HS-27A (cell line): ENCODE measurements around the gene CPLX3.
"Not testable (repeated sequence)": the region's sequence is repeated elsewhere in the genome, so short reads cannot be mapped to it uniquely, and the experiment has no call there.

Experiments used
- DNase-seq: peaks from one replicate; pipeline ENCODE4 v3.0.0-alpha.2; 2012; ENCODE audit warnings: low read depth, missing footprints

Gene CPLX3, protein sequence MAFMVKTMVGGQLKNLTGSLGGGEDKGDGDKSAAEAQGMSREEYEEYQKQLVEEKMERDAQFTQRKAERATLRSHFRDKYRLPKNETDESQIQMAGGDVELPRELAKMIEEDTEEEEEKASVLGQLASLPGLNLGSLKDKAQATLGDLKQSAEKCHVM

DNA sequence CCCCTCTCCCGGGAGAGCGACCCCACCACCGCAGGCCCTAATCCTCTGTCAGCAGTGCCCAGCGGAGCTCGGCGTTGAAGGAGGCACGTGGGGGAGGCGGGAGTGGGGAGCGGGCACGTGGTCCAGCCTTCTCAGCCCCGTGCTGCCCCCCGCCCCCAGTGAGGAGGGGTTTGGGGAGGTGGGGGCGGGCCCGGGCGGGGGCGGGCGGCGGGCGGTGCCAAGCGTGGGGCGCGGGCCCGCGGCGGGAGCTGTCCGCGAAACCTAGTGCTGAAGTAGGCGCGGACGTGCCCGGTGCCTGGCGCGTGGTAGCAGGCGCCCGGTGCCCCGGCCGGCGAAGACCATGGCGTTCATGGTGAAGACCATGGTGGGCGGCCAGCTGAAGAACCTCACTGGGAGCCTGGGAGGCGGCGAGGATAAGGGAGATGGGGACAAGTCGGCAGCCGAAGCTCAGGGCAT is at the start of gene CPLX3:
TSS of gene CPLX3 (plus strand) at position 264 of the 456 bp plus-strand sequence. CDS start at position 341, 77 bp downstream.
- DNase-seq: no peak

DNA sequence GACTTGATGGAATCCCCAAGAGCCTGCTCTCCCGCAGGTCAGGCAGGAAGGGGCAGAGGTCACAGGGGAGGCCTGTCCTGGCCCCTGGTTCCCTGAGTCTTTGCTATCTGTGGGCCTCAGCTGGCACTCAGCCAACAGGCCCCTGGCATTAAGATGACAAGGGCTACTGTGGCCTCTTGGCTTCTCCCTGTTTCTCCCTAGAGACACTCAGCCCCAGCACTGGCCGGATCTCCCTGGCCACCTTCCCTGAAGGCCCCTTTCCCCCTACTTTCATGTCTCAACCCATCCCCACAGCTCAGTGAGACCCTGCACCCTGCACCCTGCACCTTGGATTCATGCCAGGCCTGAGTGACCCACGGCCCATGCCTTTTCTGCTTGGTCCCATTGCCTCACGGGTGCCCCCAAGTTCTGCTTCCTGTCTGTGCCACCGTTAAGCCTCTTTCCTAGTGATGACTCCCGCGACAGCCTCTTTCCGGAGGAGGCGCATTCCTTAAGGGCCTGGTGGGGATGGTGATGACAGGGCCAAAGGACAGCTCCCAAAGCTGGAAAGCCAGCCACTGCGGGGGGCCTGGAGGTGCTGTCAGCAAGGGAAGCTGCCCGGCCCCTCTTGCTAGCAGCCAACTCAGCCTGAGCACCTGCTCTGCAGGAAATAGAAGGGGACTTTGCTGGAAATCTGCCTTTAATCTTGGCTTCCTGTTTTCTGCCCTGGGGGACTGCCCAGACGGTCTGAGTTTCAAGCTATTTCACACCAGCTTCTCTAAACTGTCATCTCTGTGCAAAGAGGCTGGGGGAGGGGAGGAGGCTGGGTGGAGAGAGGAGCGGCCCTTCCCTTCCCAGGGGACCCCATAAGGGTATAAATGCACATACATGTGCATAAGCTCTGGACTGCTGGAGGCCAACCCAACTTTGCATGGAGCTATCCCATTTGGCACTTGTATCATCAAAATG is 49.3 kb upstream of the CPLX3 start:
- DNase-seq: no peak

- no peak for DNase-seq
Measured at GRCh38 chr15:74777769-74778598, 48.4 kb upstream of the CPLX3 start.

- no peak for DNase-seq
Measured at GRCh38 chr15:74778599-74778970, 47.8 kb upstream of the CPLX3 start.

DNA sequence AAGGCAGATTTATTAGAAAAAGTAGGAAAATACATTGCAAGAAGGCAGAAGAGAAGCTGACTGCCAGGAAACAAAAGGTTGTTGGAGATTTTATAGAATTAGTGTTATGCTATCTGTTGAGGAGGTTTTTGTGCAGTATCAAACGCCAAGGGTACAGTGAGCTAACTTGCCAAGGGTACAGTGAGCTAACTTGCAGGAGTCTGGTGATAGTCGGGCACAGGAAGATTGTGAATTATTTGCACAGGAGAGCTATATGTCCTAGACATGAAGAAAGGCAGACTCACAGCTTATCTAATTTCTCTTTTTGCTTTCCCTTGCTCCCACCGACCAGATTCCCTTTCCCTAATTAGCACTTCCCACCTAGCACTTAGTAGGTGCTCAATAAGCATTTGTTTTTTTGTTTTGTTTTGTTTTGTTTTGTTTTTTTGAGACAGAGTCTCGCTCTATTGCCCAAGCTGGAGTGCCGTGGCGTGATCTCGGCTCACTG is 47.2 kb upstream of the CPLX3 start:
- DNase-seq: no peak

DNA sequence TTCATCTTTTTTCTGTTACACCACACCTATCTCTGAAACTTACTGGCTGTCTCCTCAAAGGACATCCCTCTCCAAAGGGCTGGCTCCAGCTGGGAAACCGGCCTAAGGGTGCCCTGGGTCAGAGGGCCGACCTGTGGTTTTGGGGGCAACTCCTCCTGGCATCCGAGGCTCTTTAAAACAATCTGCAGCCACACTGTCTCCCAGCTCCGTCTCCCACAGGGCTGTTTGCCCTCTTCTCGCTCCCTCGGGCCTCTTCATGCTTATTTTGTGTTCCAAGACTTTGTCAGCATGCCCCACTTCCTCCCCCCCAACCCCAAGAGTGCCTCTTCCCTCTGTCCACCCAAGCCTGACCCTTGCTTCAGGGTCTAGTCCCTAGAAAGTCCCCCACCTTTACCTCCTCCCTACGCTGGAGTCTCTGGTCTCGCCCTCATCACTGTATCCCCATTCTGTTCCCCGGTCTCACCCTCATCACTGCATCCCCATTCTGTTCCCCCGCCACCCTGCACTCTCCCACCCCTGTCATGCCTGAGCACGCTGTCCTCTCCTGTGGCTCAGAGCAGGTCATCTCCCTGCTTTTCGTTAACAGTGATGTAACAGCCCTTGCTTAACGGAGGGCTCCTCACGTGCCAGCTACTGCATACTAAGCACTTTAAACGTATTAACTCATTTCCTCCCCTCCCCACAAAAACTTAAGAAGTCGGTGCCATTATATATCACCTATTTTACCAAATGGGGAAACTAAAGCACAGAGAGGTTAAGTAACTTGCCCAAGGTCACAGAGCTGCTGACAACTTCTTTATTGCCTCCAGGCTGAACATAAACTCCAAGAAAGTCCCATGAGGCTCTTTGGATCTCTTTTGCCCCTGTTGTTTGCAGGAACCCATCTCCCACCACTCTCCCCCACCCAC is 45.6 kb upstream of the CPLX3 start:
- no peak for DNase-seq

GRCh38 chr15:74781431-74782258 is 44.8 kb upstream of the CPLX3 start, which contains the start of gene CSK:
TSS of gene CSK (plus strand) at chr15:74782080. CDS start at chr15:74798298, 16,218 bp downstream.
- DNase-seq: no peak

DNA sequence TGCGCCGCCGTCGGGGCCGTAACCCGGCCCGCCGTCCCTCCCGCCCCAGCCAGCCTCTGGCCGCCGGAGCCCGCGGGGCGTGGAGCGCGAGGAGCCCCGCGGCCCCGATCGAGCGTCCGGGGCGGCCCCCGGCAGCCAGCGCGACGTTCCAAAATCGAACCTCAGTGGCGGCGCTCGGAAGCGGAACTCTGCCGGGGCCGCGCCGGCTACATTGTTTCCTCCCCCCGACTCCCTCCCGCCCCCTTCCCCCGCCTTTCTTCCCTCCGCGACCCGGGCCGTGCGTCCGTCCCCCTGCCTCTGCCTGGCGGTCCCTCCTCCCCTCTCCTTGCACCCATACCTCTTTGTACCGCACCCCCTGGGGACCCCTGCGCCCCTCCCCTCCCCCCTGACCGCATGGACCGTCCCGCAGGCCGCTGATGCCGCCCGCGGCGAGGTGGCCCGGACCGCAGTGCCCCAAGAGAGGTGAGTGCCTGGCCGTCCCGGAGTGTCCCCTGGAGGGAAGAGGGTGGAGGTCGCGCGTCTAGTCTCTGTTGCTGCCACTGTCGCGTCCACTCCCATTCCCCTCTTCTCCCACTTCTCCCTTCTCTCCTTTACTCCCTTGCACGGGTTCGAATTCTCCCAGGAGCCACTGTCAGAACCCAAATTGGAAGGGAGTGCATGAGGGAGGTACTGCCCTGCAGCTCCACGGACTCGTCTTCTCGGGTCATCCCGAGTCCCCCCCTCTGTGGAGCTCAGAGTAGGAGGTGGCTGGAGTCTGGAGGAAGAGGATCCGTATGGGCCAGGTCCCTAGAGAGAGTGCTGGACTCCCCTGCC is 44.0 kb upstream of the CPLX3 start:
- DNase-seq: no peak

- DNase-seq: peak; percentile 55
Measured at GRCh38 chr15:74783072-74783807, 43.2 kb upstream of the CPLX3 start.

- DNase-seq: no peak
Measured at GRCh38 chr15:74783808-74784175, 42.6 kb upstream of the CPLX3 start.

DNA sequence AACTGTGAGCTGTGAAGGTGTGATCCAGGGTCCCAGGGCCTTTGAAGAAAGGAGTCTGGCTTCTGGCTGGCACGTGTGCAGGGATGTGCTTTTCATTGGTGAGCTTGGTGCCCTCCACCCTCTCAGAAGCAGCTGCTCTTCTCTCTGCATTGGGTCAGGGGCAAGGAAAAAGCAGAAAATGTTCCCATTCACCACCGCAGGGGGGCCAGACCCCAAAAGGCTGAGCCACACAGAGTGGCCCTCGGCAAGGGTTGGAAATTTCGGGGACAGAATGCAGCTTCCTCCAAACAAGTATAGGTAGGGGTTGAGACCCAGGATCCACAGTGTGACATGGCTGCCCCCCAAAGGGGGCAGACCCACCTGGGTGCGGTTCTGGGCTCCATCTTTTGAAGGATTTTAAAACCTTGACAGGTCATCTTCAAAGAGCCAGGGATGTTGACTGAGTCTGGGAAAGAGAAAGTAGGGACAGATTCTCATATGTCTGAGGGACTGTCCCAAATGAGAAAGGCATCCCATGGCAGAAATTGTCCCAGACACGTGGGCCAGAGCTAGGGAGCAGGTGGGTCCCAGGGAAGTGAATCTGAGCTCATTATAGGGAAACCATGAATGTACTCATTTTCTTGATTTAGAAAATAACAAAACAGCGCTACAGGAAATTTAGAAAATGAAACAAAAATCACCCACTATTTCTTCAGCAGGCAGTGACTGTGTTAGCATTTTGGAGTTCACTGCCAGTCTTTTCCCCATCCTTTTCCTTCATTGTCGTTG is 41.8 kb upstream of the CPLX3 start:
- no peak for DNase-seq

GRCh38 chr15:74785194-74786032 is 41.0 kb upstream of the CPLX3 start:
- no peak for DNase-seq

DNA sequence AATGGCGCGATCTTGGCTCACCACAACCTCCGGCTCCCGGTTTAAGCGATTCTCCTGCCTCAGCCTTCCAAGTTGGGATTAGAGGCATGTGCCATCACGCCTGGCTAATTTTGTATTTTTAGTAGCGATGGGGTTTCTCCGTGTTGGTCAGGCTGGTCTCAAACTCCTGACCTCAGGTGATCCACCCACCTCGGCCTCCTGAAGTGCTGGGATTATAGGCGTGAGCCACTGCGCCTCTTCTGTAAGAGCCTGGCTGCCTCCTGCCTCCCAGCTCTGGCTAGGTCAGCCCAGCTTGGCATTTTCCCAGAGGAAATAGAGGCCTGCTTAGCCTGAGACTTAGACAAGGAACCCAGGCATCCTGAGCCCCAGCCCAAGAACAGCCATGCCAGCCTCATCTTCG is 40.3 kb upstream of the CPLX3 start:
- not testable (repeated sequence) for DNase-seq

DNA sequence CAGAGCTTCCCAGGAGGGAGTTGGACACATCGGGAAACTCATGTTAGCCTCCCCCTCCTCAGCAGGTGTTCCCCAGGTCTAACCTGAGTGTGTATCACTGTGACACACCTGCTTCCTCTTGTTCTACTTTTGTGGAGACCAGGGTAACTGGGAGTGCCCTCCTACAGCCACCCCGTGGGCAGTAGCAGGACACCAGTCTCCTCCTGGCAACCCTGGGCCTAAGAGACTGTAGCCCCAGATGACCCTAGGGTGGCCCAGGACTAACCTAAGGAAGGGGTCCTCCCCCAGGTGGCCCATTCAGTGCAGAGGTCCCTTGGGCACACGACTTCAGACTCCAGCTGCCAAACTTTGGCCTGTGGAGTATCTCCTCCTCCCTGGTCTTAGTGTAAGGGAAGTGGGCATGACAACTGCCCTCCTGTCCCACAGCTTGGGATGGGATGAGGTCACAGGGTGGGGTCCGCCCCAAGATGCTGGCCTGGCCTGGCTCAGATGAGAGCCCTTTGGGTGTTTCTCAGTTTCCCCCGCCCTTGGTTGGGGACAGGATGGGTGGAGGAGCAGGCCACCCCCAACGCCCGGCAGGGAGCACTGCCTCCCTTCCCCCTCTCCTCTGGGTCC is 39.8 kb upstream of the CPLX3 start:
- DNase-seq: no peak

GRCh38 chr15:74787251-74788041 is 39.0 kb upstream of the CPLX3 start:
- DNase-seq: no peak
